ENCODE results near the gene WDR45.

- TF ChIP-seq ZNF70 (CRISPR knock-in tag; IDR thresholded peaks at IDR 0.05): no peak
- no peak for TF ChIP-seq ARNTL (CRISPR knock-in tag; IDR thresholded peaks at IDR 0.05; ENCODE audit: borderline replicate concordance, low read depth)
- no peak for TF ChIP-seq ZFP3 (CRISPR knock-in tag; IDR thresholded peaks at IDR 0.05)
These were observed 49.8 kb downstream of the WDR45 start for GRCh38 chrX:49029876-49030275.

All from SK-N-SH treated with all-trans-retinoic acid at 6 μM for 48 hours (cell line).